HG03565 (cell line): Measurements from ENCODE around the gene NFATC2.
"Not testable (repeated sequence)": the region's sequence is repeated elsewhere in the genome, so short reads cannot be mapped to it uniquely, and the experiment has no call there.

Experiments used
- ATAC-seq: cut with Tn5 transposase; IDR thresholded peaks from one replicate; pipeline ENCODE4 v1.9.1; 2021; ENCODE audit warnings: mild to moderate bottlenecking, moderate library complexity; ENCODE audit not compliant: unreplicated experiment

Gene NFATC2

GRCh38 chr20:51473771-51474170 is 68.7 kb downstream of the NFATC2 start:
- no peak for ATAC-seq

GRCh38 chr20:51473256-51473655 is 69.3 kb downstream of the NFATC2 start:
- ATAC-seq = no peak

GRCh38 chr20:51470907-51471411 is 71.6 kb downstream of the NFATC2 start:
- no peak for ATAC-seq

GRCh38 chr20:51470499-51470820 is 72.1 kb downstream of the NFATC2 start:
- ATAC-seq = no peak

GRCh38 chr20:51469578-51470498 is 72.7 kb downstream of the NFATC2 start:
- no peak for ATAC-seq

- ATAC-seq = no peak
These were observed 73.5 kb downstream of the NFATC2 start for GRCh38 chr20:51469046-51469445.

- ATAC-seq = no peak
These were observed 73.9 kb downstream of the NFATC2 start for GRCh38 chr20:51468636-51469035.

- ATAC-seq = no peak
These were observed 74.4 kb downstream of the NFATC2 start for GRCh38 chr20:51467956-51468626.

- no peak for ATAC-seq
These were observed 78.5 kb downstream of the NFATC2 start for GRCh38 chr20:51463998-51464397.

GRCh38 chr20:51463560-51463959 is 79.0 kb downstream of the NFATC2 start:
- no peak for ATAC-seq

GRCh38 chr20:51462566-51463276 is 79.8 kb downstream of the NFATC2 start:
- no peak for ATAC-seq

GRCh38 chr20:51461846-51462245 is 80.7 kb downstream of the NFATC2 start:
- ATAC-seq = not testable (repeated sequence)

- ATAC-seq = no peak
These were observed 81.2 kb downstream of the NFATC2 start for GRCh38 chr20:51461306-51461705.

GRCh38 chr20:51460569-51461265 is 81.8 kb downstream of the NFATC2 start:
- peak; percentile 95 for ATAC-seq

GRCh38 chr20:51460163-51460562 is 82.4 kb downstream of the NFATC2 start:
- no peak for ATAC-seq

GRCh38 chr20:51458751-51459439 is 83.6 kb downstream of the NFATC2 start:
- ATAC-seq = no peak

- no peak for ATAC-seq
These were observed 85.0 kb downstream of the NFATC2 start for GRCh38 chr20:51457533-51457932.

GRCh38 chr20:51456511-51457509 is 85.7 kb downstream of the NFATC2 start:
- ATAC-seq = no peak

- ATAC-seq = no peak
These were observed 88.2 kb downstream of the NFATC2 start for GRCh38 chr20:51454250-51454865.
